Activated effector memory CD4-positive, alpha-beta T cell treated with Interleukin-2 at 50 U/mL for 16 hours (primary cell): ENCODE measurements around the gene KIFC1.
"Not testable (repeated sequence)": the region's sequence is repeated elsewhere in the genome, so short reads cannot be mapped to it uniquely, and the experiment has no call there.

Source experiments
- DNase-seq: peaks from one replicate; pipeline ENCODE4 v3.0.0-alpha.2; 2020

KIFC1 gene

DNA sequence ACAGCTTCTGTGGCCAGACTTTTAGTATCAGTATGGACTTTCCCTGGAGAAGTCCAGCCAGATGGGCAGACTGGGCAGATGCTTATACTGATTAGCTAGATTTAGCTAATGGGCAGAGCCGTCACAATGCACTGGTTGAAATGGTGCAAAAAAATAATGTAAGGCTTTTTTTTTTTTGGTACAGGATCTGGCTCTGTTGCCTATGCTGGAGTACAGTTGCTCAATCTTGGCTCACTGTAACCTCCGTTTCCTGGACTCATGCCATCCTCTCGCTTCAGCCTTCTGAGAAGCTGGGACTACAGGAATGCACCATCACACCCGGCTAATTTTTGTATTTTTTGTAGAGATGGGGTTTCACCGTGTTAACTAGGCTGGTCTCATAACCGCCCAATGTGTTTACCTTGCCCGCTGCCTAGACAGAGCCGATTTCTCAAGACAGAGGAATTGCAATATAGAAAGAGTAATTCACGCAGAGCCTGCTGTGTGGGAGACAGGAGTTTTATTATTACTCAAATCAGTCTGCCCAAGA, 16.4 kb upstream of the KIFC1 start:
- no peak for DNase-seq

DNA sequence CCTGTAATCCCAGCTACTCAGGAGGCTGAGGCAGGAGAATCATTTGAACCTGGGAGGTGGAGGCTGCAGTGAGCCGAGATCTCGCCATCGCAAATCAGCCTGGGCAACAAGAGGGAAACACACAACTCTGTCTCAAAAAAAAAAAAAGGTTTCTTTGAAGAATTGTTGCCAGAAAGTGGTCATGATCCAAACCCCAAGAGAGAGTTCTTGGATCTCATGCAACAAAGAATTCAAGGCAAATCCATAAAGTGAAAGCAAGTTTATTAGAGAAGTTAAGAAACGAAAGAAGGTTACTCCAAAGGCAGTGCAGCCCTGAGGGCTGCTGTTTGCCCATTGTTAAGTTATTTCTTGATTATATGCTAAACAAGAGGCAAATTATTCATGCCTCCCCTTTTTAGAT, 14.5 kb upstream of the KIFC1 start:
- no peak for DNase-seq

DNA sequence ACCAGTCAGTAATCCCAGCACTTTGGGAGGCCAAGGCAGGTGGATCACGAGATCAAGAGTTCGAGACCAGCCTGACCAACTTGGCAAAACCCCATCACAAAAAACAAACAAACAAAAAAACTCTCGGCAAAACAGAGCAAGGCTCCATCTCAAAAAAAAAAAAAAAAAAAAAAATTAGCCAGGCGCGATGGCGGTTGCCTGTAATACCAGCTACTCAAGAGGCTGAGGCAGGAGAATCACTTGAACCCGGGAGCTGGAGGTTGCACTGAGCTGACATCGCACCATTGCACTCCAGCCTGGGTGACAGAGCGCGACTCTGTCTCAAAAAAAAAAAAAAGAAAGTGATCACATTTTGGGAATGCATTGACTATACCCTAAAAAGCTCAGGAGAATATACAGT, 12.4 kb upstream of the KIFC1 start:
- DNase-seq, result not testable (repeated sequence)

DNA sequence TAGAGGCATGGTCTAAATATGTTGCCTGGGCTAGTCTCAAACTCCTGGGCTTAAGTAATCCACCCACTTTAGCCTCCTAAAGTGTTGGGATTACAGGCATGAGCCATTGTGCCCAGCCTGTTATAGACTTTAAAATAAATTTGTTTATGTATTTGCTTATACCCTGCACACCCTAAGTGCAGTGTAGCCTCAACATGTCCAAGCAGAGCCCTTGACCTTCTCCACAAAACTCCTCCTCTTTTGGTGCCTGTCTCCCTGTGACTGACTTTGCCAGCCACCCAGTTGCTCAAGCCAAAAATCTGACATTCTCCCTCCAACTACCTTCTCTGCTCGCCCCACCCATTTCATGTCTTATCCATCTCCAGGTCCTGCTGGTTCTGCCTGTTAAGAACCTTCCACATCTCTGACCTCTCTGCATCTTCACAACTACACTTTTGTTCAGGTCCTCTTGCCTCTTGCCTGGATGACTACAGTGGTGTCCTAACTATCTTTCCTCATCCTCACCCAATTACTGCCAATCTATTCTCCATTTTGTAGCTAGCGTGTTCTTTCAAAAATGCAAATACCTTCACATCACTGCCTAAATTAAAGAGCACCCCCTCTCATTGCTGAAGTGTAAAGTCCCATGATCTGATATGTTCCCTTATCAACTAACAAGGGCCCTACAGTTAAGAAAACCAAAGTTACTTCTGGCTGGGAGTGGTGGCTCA, 11.2 kb upstream of the KIFC1 start:
- DNase-seq, result no peak

DNA sequence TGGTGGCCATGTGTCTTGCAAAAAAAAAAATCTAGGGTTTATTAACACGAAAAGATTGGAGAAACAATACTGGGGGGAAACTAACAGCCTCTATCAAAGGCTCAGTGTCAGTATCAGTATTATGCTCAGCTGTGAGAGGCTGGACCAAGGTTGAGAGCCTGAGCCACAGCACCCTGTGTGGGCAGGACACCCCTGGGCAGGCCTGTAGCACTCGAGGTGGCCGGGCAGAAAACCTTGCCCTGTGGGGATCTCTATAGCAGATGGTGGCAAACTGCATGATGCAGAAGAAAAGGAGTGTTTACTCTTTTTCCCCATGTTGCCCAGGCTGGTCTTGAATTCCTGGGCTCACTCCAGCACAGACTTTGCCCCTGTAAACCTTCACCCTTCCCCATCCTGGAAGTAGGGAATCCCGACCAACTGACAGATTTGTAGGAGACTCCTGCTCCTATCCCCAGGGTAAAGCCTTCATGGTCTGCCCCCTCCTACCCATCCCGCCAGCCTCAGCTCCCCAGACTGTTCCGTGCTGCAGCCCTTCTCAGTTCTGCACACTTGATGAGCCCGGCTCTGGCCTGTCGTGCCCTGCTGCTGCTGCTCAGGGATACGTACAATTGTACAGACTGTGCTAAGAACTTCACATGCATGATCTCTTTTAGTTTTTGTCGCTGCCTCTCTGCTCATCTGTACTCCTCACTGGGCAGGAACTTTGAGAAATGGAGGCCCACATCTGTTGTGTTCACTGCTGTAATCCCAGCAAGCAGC, 8.0 kb upstream of the KIFC1 start:
- DNase-seq, result no peak

DNA sequence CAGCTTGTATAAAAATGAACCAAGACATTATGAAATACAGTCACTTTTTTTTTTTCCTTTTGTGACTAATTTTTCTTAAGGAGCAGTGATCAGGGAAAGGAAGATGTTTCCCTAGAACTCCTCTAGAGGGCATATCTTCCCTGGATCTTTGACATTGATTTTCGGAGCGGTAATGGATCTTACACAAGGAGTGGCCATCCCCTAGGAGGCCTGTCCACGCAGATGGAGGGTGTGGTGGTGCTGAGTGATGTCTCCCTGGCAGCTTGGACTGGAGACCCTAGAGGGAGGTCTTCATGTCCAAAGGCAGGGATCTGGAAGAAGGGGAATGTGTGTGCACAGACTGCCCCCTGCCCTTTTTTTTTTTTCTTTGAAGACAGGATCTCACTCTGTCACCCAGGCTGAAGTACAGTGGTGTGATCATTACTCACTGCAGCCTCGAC, 7.0 kb upstream of the KIFC1 start:
- DNase-seq, result no peak

DNA sequence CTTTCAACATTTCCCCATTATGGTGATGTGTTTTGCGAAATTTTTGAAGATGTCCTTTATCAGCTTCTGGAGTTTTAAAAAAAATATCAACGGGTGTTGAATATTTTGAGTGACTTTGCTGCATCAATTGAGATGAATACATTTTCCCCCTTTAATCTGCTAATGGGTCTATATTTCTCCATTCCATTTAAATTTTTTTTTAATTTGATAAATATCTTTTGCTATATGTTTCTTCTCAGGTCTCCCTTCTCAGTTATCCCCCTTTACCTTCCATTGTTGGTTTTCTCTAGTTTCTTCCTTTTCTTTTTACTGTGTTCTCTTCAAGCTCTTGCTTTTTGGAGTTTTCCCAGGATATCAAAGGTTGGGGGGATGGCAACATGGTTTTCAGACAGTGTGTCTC, 1.4 kb upstream of the KIFC1 start:
- no peak for DNase-seq

DNA sequence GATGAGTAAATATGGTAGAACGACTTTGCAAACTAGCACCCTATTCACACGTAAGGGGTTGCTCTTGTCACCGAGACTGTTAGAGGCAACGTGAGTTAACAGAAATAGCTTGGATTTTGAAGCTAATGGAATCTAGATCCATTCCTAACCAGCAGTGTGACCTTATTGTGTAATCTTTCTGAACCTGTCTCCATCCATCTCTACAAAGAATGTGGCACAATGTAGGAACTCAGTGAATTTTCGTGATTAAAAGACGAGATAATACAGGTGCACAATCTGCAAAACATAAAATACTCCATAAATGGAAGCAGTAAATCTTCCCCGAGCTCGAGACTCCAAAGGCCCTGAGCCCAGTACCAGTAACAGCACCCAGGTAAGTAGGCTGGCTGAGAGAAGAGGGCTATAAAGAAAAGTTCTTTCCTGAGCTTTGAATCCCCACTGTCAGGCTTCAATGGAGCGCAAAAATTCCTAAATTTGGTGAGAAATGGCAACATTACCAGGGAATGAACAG, 801 bp upstream of the KIFC1 start:
- DNase-seq, result no peak

DNA sequence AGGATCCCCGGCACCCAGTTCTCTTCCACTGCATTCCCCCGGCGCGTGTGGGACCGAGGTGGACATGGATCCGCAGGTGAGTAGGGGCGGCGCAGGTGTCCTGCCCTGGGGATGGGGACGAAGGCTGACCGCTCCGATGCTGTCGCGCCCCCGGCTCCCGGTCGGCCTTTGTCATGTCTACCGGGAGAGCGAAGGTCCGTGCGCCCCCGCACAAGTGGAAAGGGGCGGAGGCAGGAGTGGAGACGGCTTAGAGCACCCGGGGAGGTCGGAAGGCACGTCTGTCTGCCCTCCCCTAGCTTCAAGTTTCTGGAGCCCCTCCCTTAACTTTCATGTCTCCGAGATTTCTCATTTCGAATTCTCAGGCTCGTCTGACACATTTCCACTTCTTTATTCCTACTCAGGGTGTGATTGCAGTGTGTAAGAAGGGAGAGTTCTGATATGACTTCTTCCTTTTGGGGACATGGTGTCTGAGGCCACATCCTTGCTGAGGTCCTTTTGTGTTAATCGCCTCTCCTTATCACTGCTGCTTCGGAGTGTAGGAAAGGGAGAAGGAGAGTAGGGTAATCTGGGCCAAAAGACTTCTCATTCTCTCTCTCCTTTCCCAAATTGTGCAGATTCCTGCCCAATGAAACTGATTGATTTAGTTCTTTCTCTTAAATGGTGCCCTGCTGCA, 435 bp downstream of the KIFC1 start:
- DNase-seq, result no peak

DNA sequence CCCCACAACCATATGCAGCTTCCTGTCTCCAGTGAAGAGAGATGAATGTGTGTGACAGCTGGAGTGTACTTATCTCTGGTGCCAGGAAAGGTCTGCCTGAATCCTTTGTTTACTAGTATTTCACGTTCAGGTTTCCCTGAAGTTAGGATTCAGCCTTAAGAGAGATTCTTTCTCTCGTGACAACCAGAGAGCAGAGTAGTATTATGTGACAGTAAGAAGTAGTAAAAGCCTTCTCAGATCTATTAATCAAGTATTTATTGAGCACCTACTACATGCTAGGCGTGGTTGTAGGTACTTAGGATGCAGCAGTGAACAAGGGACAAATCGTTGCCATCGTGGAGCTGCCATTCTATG, 949 bp downstream of the KIFC1 start:
- DNase-seq, result no peak

DNA sequence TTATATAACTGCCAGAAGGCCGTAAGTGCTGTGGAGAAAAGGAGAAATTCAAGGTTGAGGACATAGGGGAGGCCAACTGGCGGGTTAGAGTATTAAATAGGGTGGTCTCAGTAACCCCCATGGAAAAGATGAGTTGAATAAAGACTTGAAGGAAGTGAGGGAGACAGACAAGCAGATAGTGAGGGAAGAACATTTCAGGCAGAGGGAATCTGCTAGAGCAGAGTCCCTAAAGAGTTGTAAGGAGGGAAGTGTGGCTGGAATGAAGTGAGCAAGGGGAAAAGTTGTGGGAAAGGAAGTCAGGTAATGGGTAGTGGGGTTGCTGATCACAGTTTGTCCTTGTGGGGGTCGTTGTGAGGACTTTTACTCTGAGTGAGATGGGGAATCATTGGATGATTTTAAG, 1.4 kb downstream of the KIFC1 start:
- no peak for DNase-seq

DNA sequence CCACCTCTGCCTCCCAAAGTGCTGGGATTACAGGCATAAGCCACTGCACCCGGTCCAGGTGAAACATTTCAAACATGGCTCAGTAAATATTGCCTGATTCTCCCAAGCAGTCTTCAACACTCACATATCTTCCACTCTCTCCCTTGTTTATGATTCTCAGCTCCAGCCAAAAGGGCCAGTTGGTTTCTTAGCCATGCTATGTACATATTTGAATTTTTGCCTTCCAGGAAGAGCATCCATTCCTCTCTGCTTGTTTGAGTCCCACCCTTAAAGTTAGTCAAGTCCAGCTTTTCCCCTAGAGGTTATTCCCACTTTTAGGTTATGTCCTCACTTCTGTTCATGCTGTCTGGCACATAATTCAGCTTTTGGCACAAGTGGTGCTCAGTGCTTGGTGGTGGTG, 5.9 kb downstream of the KIFC1 start:
- no peak for DNase-seq

DNA sequence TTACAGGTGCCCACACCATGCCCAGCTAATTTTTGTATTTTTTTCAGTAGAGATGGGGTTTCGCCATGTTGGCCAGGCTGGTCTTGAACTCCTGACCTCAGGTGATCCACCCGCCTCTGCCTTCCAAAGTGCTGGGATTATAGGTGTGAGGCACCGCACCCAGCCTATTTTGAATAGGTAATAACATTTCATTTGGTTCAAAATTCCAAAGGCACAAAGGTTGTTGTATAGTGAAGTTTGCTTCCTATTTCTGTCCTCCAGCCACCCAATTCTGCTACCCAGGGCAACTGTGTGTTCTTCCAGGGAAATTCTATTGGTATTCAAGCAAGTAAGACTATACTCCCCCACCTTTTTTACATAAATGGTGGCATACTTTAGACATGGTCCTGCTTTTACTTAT, 7.0 kb downstream of the KIFC1 start:
- not testable (repeated sequence) for DNase-seq

DNA sequence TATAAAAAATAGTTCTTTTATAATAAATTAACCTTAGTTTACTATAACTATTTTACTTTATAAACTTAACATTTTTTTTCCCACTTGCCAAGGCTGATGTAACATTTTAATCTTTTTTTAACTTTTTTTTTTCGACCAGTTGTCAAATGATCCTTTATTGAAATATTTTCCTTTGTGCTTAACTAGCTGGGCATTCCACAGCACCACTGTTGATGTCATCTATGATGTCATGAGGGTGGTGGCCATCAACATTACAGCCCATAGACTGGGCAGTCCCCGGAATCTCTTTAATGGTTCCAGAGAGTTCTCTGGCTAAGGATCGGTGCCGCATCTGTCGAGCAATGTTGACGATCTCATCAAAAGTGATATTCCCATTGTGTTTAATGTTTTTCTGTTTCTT, 8.3 kb downstream of the KIFC1 start:
- DNase-seq, result not testable (repeated sequence)

DNA sequence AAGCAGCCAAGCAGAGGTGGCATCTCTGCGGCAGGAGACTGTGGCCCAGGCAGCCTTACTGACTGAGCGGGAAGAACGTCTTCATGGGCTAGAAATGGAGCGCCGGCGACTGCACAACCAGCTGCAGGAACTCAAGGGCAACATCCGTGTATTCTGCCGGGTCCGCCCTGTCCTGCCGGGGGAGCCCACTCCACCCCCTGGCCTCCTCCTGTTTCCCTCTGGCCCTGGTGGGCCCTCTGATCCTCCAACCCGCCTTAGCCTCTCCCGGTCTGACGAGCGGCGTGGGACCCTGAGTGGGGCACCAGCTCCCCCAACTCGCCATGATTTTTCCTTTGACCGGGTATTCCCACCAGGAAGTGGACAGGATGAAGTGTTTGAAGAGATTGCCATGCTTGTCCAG, 13.3 kb downstream of the KIFC1 start:
- DNase-seq, result no peak

DNA sequence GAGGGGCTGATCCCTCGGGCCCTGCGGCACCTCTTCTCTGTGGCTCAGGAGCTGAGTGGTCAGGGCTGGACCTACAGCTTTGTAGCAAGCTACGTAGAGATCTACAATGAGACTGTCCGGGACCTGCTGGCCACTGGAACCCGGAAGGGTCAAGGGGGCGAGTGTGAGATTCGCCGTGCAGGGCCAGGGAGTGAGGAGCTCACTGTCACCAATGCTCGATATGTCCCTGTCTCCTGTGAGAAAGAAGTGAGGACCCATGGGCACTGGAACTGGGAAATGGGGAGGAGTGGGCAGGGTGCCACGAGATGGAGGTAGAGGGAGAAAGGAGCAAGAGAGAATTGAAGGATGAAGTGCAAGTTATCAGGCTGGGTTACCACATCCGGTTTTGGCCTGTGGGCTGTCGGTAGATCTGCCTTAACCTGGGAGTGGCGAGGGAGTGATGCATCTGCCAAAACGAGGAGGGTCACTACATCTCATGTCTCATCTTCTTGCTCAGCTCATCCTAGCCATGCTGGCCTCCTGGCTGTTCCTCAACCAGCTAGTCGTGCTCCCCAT, 13.8 kb downstream of the KIFC1 start:
- no peak for DNase-seq

DNA sequence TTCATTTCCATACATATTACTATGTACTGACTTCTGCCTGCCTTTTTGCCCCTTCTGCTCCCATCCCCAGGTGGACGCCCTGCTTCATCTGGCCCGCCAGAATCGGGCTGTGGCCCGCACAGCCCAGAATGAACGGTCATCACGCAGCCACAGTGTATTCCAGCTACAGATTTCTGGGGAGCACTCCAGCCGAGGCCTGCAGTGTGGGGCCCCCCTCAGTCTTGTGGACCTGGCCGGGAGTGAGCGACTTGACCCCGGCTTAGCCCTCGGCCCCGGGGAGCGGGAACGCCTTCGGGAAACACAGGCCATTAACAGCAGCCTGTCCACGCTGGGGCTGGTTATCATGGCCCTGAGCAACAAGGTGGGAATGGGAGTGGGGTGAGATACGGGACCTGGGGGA, 14.5 kb downstream of the KIFC1 start:
- DNase-seq, result no peak

DNA sequence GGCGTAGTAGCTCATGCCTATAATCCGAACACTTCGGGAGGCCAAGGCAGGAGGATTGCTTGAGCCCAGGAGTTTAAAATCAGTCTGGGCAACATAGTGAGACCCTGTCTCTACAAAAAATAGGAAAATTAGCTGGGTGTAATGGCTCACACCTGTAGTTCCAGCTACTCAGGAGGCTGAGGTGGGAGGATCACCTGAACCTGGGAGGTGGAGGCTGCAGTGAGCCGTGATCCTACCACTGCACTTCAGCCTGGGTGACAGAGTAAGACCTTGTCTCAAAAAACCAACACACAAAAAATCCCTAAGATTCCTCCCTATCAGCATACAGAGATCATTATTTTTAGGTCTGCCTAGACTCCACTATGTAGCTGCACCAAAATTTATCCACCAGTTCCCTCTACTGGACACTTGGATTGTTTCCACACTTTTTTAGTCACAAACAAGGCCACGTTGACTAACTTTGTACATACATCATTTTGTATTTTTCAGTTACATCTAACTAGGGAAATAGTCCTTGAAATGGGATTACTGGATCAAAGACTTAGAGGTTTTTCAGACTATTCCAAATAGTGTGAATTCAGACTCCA, 15.6 kb downstream of the KIFC1 start:
- no peak for DNase-seq

DNA sequence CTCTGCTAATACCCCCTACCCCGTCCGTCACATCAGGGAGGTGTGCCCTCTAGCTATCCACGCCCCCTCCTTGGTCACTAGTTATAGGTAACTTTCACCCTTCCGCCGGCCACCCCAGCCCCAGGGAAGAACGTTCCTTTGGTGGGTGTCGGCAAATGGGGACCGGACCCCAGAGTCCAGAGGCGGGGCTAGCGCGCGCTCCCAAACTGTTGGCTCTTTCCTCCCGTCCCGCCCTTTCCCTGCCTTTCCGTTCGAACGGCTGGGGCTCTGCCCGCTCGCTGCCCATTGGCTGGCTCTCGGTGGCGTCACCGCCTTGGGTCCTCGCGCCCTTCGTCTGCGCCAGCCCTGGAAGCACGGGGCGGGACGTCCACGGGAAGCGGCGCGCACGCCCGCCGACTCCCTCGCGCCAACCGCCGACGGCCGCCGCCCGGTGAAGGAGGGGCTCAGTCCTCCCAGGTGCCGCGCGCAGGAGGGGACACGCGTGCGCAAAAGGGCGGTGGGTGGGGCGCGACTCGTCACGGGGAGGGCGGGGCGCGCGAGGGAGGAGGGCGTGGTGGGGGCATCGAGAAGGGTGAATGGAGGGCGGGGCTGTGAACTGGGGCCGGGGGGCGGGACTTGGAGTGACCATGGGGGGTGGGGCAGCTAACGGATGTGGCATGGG, 18.6 kb downstream of the KIFC1 start:
- peak; percentile 97 for DNase-seq

DNA sequence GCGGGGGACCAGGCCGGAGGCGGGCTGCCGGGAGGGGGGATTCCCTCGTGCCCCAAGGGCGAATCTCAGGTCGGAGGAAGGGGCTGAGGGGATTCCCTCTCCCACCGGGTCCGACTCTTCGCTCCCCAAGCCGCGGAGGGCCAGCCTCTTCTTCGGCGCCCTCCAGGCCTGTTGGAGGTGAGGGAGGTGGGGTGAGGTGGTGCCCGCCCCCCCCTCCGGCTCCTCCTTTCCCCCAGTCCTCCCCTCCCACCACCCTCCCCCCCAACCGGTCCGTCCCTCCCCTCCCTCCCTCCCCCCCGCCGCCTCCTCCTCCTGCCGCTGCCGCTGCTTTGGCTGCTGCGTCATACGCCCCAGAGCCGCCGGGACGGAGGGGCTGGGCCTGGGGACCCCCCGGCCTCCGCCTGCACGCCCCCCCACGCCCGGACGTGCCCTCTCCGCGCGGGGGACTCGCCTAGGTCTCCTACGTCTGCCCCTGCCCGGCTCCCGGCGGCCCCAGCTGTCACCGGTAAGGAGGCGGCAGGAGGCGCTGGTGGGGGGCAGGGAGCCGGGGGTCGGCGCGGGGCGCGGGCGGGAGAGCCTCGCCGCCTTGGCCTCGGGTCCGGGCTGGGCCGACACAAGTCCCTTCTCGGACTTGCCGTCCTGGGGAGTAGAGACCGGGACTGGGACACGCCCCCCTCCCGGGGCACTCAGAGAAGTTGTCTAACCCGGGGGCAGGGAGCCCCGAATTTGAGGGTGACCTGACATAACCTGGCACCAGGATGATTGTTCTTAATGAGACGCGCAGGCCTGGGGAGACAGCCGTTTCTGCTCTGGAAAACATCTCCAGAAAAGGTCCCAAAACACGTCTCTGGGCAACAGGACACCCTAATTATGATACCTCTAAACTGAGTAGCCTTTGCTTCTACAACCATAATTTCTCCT, 19.3 kb downstream of the KIFC1 start, which contains the start of gene PHF1:
Gene PHF1 (plus strand): TSS at position 304 of the 921 bp plus-strand sequence. CDS start 1,250 bp downstream, outside the sequence.
- DNase-seq, result no peak

DNA sequence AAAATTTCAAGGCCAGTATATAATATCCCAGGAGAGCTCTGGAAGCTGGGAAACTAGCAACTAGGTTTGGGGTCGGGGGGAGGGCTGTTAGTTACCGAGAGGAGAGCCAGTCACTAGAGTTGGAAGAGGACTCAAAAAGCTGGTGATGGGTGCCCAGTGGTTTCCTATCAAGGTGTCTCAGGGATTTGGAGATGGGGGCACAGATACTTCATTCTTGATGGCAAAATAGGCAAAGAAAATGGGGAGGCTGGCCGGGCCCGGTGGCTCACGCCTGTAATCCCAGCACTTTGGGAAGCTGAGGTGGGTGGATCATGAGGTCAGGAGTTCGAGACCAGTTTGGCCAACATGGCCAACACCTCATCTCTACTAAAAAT, 20.0 kb downstream of the KIFC1 start:
- DNase-seq, result no peak
